GM12873 (cell line): ENCODE data around the gene PHEX.

Source experiments
- CTCF ChIP-seq: IDR thresholded peaks from 2 replicates; pipeline ENCODE4 v1.5.1; 2012; ENCODE audit warnings: low read depth, mild to moderate bottlenecking, moderate library complexity, low read length, control low read depth; ENCODE audit not compliant: insufficient read depth; ENCODE audit errors: missing control alignments

Gene PHEX

GRCh38 chrX:22147214-22147613 is 115.1 kb downstream of the PHEX start:
- no peak for TF ChIP-seq CTCF

GRCh38 chrX:22147942-22148341 is 115.8 kb downstream of the PHEX start:
- TF ChIP-seq CTCF, result no peak

- no peak for TF ChIP-seq CTCF
These were observed 116.4 kb downstream of the PHEX start for GRCh38 chrX:22148565-22148964.

- no peak for TF ChIP-seq CTCF
These were observed 118.2 kb downstream of the PHEX start for GRCh38 chrX:22150371-22150770.

GRCh38 chrX:22155126-22155525 is 123.0 kb downstream of the PHEX start:
- TF ChIP-seq CTCF, result no peak

- TF ChIP-seq CTCF, result no peak
These were observed 126.9 kb downstream of the PHEX start for GRCh38 chrX:22159071-22159470.

GRCh38 chrX:22163326-22163725 is 131.2 kb downstream of the PHEX start:
- TF ChIP-seq CTCF, result no peak
